Measurements from ENCODE around the gene XYLT1. TPM values are rescaled to one million over a fixed set of nuclear protein-coding genes. Genes with fewer than 3 reads are reported as not detected.
"Not testable (repeated sequence)": the region's sequence is repeated elsewhere in the genome, so short reads cannot be mapped to it uniquely, and the experiment has no call there.

XYLT1 gene
- total RNA-seq, 1 donor from 2014 or later: 1.4 TPM

DNA sequence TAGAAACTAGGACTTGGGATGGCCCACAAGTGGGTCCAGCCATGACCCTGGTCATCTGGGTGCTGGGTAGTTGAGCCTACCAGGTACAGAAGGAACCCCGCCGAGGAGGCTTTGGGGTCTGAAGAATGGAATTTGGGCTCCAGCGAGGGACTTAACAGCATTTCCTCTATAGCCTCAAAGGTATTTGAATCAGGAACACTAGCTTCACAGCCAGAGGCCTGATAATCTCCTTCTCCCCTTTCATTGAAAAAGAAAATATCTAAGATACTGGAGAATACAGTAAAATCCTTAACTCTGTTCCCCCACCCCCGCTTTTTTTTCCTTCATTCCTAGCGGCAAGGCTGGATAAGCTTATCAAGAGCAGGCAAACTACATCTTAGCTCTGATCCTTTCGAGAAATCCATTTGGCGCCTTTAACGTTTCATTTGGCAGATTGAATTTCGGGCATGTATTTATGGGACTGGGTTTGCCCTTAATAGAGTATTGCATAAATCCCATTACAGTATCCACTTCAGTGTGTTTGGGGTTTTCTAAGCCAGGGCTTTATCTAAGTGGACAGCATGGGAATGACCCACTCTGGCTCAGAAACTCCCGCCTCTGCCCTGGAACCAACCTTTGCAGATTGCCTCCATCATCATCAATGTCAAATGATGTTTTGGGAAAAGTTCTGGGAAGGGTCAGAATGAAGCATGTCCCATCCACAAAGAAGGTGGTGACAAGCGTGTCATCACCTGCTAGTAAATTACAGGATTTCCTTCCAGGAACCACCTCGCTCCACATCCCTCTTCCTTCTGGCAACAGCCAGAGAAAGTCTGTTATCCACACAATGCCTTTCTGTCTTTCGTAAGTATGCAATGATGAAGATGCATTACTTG, 36.9 kb downstream of the XYLT1 start:
- DNase-seq (ENCODE audit: low read depth): no peak

DNA sequence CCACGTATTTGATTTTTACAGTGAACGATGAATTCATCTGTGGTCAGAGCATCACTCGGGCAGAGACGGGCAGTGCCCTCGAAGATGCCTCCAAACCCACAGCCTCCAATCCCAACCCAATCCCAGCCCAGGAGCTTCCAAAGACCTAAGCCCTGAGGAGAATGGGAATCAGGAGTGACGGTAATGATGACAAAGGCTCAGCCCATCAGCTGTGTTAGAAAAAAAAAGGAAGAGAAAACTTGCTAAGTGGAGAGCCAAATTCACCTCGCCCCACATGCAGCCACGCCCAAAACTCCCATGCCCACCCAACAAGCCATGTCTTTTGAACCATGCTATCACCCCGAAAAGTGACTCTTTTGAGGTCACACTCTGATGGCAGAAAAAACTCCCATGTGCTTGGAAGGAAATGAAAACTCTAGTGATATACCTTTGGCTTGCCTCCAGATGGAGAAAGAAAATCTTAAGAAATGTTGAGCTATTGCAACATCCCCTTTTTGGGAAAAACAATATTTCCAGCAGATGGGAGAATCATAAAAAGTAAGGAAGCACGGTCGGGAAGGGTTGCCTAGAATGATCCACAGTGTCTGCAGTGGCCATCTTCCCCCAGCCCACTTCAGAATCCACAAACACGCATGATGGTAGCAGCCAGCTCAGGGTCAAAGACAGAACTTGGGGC, 37.7 kb downstream of the XYLT1 start:
- DNase-seq (ENCODE audit: low read depth): peak; percentile 10

DNA sequence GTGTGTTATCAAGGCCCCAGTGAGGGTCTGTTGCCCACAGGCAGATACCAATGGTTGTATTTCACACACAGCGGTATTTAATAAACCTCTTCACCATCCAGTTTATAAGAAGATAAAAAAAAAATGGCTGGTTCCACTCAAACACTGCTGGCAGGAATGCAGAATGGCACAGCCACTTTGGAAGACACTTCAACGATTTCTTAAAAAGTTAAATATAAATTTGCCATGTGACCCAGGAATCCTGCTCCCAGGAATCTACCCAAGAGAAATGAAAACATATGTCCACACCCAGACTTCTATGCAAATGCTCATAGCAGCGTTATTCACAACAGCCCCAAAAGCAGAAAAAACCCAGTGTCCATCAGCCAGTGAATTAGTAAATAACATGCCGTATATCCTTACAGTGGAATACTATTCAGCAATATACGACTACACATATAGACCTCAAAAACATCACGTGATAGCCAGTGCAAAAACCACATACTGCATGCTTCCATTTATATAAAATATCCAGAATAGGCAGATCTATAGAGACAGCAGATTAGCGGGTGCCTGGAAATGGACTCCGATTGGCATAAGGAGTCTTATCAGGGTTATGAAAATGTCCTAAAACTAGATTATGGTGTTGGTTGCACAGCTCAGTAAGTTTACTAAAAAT, 38.7 kb downstream of the XYLT1 start:
- no peak for DNase-seq (ENCODE audit: low read depth)

DNA sequence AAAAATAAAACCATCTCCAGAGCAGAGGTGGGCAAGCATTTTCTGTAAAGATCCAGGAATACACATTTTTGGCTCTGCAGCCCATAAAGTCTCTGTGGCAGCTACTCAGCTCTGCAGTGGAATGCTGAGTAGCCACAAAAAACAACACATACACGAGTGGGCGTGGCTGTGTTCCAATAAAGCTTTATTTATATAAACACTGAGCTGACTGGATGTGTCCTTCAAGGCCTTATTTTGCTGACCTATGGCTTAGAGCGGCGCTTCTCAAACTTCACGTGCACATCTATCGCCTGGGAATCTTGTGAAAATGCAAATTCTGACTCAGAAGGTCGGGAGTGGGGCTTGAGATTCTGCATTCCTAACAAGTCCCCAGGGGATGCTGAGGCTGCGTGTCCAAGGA, 39.7 kb downstream of the XYLT1 start:
- DNase-seq (ENCODE audit: low read depth): no peak

DNA sequence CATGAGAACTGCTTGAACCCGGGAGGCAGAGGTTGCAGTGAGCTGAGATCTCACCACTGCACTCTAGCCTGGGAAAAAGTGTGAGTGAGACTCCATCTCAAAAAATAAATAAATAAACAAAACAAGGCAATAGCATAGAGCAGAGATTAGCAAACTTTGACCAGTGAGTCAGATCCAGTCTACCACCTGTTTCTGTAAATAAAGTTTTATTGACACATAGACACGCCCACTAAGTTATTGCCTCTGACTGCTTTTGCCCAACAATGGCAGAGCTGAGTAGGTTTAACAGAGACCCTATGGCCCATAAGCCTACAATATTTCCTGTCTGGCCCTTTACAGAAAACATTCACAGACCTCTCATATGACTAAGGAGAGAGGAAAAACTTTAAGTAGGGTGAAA, 44.3 kb downstream of the XYLT1 start:
- no peak for DNase-seq (ENCODE audit: low read depth)

DNA sequence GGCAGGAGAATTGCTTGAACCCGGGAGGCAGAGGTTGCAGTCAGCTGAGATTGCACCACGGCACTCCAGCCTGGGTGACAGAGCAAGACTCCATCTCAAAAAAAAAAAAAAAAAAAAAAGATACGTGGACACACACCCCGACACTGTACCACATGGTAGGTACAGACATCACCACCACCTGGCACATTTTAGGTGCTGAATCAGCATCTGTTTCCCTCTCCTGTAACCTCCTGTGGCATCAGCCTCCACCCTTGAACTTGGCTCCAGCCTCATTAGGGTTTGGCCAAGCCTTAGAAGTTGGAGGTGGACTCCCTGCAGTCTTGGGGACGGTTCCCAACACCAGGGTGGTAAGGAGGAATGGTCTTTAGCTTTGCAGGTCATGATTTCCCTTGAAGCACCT, 46.0 kb downstream of the XYLT1 start:
- DNase-seq (ENCODE audit: low read depth): no peak

DNA sequence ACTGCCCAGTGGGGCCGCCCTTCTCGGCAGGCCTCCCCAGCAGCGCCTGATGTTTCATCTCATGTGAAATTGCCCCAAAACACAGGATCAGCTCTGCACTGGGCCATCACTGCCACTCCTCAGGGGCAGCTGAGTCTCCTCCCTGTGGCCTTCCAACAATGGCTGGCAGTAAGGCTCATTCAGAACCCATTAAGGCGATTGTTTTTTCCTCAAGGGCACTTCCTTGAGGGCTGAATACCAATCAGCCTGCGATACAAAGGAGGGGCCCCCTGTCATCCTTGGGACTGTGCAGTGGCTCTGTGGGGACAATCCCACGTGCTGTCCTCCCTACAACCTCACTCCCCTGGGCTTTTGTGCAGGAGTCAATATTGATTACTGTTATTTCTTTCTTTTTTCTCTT, 47.5 kb downstream of the XYLT1 start:
- no peak for DNase-seq (ENCODE audit: low read depth)

DNA sequence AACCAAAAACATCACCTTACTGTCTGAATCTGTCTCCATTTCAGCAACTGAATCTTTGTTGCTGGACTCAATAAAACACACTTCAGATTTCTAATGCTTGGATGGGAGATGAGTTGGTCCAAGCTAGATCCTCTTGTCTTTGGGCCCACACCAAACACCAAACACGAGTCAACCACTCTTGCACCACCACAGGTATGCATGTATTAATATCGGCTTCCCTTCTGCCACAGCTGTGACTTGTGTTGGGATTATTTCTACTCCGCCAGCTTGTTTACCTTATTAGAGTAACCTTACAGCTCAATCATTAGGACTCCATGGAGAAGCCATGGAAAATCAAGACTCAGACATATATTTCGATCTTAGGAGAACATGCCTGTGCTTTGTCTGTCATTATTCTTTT, 49.9 kb downstream of the XYLT1 start:
- no peak for DNase-seq (ENCODE audit: low read depth)

DNA sequence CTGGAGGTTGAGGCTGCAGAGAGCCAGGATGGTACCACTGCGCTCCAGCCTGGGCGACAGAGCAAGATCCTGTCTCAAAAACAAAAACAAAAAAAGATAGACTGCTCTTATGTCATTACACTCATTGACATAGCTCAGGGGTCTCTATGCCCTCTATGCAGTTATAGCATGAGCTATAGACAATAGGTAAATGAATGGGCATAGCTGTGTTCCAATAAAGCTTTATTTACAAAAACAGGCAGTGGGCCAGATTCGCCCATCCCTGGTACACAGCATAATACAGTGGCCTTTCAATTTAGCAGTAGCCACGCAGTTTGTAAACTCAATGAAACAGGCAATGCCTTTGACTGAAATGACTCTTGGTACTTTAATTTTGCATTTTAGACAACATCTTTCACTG, 51.5 kb downstream of the XYLT1 start:
- DNase-seq (ENCODE audit: low read depth): no peak

DNA sequence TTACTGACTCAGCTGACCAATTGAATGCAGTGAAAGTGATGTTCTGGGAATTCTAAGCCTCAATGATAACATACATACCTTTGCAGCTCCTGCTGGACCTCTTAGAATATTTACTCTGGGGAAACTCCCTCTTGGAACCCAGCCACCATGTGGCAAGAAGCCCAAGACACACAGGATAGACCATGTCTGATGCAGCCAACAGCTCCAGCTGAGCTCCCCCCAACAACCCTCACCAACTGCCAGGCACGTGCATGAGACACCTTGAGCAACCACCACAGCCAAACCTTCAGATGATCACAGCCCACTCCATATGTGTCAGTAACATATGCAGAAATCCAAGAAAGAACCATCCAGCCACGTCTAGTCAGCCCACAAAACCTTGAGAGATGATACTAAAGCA, 53.0 kb downstream of the XYLT1 start:
- DNase-seq (ENCODE audit: low read depth): no peak

DNA sequence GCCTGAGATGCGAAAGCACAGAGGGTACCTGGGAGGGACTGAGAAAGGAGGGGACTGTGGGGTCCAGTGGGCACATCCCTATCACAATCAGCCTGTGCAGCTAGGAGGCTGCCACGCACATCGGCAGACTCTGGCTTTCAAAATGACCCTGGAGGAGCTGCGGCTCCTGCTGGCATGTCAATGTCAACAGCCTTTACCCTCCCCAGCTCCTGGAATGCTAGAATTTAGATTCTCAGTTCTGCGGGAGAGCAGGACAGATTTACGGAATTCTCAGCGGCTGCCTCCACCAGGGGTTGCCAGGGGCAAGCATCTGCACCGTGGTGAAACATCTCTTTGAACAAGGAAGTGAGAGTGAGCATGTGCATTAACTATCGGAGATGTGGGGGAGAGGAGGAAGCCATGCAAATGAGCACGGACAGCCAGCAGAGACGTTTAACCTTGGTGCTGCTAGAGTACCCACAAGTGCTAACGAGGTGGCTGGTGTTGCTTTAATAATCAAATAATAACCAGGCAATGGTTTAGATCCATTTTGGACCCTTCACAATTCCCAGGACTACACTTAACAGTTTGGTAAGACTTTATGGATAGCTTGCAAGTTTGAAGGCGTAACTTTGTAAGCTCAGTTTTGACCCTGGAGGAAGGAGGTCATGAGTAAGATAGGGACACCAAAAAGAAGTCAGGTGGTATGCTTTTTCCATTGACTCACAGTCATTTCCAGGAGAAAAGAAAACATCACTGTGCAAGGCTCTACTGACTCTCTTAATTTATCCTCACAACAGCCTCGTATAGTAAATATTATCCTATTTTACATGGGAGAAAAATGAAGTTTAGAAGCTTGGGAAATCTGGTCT, 54.1 kb downstream of the XYLT1 start:
- DNase-seq (ENCODE audit: low read depth): no peak

DNA sequence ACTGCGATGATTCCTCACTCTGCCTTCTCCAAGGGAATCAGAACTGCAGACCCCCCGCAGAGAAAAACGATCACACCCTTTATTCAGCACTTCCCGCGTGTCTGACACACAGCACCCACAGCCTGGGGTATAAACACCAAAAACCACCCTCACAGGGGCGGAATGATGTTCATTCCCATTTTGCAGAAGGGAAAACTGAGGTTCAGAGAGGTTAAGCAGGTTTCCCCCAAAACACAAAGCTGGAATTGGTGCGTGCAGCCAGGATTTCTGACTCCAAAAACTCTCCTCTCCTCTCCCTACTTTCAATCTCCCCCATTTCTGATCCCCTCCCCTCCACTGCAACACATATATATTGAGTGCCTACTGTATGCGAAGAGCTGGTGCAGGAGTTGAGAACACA, 55.8 kb downstream of the XYLT1 start:
- DNase-seq (ENCODE audit: low read depth): no peak

DNA sequence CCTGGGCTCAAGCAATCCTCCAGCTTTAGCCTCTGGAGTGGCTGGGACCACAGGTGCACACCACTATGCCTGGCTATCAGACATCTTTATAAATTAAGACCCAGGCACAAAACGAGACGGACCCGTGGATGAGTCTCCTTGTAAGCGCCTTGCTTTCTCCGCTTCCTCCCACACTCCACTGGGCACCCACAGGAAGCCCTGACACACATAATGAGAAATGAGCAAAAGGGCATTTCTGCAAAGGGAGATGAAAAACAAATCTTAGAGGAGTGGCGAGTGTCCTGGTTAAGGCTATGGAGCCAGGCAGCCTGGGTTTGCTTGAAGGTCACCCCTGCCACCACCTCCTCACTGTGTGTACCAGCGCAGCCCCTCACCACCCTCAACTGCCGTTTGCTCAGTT, 56.3 kb downstream of the XYLT1 start:
- DNase-seq (ENCODE audit: low read depth): no peak

DNA sequence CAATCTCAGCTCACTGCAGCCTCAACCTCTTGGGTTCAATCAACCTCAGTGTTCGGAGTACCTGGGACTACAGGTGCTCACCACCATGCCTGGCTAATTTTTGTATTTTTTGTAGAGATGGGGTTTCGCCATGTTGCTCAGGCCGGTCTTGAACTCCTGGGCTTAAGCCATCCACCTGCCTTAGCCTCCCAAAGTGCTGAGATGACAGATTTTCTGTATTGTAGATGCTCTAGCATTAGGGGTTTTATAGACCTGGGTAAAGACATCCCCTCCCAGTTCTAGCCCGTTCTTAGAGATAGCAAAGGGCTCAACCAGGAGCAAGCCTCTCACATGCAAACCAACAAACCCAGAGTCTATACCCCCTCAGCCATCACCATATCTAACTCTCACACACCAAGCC, 57.3 kb downstream of the XYLT1 start:
- no peak for DNase-seq (ENCODE audit: low read depth)

DNA sequence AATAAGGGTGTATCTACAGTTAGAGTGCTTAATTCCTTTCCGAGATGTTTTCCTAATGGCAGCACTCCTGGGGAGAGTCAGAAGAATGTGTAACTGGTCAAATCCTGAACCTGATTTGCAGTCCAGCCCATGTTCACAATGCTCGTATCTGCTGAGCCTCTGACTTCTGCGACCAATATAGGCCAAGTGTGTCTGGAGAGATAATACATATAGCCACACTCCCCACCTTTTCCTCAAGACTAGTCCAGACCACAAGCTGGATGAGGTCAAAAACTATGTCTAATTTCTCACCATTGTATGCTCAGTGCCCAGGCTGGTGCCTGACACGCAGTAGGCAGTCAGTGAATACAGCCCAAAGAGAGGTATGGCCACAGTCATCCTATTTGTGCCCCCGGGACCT, 58.0 kb downstream of the XYLT1 start:
- DNase-seq (ENCODE audit: low read depth): no peak

DNA sequence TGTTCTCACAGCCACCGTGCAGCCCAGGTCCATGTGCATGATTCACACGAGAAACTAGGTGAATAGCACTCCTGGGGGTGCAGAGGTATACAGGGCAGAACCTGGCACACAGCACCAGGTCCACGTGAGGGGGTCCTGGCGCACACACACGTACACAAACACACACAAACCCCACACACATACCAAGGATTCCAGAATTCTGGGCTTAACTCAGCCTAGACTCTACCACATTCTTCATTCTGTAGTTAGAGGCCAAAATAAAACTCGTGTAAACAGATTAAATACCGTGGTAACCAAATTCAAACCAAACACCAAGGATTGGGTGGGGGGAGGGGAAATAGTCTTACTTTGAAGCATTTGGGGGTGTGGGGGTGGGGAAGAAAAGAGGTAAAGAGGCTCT, 58.5 kb downstream of the XYLT1 start:
- DNase-seq (ENCODE audit: low read depth): no peak

DNA sequence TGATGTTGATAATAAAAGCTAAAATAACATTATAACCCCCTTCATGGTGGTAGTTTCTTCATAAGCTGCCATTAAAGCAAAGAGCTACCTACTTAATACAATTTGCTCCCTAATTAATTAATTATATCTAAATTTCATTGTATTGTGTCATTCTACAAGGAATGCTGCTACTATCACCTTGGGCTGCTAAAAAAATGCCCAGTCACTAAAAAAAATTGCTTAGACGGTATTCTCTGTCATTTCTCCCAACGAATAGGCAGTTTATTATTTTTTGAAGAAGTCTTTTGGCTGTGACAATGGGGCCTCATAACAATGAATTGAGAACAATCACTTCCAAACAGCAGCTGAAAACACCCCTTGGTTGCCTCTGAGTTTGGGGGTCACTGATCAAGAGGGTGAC, 59.5 kb downstream of the XYLT1 start:
- no peak for DNase-seq (ENCODE audit: low read depth)

DNA sequence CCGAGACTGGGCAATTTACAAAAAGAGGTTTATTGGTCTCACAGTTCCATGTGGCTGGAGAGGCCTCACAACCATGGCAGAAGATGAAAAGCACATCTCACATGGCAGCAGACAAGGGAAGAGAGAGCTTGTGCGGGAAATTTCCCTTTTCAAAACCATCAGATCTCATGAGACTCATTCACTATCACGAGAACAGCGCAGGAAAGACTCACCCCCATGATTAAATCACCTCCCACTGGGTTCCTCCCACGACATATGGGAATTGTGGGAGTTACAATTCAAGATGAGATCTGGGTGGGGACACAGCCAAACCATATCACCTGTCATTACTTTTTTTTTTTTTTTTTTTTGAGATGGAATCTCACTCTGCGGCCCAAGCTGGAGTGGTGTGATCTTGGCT, 60.4 kb downstream of the XYLT1 start:
- not testable (repeated sequence) for DNase-seq (ENCODE audit: low read depth)

DNA sequence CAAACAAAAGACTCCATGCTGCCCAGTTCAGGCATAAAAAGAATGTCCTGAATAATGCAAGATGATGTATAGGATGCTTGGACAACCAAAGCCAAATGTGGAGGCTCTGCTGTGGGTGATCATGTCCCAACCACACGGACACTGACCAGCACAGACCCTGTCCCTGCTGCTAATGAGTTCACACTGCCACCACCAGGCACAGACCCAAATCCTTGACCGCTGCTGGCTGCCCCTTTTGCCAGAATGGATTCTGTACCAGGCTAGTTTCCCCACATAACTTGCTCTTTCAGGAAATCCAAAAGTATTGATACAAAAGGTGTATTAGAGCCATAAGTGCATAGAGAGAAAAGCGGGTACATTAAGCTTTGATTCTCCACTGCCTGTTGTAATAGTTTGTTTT, 60.9 kb downstream of the XYLT1 start:
- DNase-seq (ENCODE audit: low read depth): no peak

DNA sequence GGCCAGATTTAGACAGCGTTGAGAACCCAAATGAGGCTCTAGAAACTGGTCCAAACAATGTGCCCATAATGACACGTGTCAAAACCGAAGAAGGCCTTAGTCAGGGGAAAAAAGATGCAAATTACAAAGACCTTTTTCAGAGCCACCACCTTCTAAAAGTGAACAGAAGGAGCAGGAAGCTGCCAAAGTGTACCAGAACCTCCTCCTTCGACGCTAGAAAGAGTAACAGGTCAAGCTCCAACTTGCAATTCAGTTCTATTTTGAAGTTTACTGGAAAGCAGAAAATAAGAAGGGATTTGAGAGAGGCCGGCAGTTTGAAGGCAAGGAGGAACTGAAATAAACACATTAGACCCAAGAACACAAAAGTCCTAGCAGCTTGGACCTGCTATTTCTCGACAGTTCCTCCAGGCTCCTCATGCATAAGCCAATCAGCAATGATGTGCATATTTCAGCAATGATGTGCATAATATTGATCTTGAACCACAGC, 61.8 kb downstream of the XYLT1 start:
- DNase-seq (ENCODE audit: low read depth): no peak

DNA sequence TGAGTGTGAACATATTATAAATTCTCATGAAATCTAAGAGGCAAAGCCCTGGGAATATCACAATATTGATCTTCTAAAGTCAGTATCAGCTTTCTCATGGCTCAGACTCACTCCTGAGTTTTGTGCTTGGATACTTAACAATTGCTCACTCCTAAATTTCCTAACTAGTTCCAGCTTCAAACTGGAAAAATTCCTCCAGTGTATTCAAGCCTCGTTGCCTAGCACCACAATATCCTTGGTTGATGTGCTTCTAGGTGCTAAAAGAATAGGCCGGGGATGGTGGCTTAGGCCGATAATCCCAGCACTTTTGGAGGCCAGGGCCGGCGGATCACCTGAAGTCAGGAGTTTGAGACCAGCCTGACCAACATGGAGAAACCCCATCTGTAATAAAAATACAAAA, 62.5 kb downstream of the XYLT1 start:
- no peak for DNase-seq (ENCODE audit: low read depth)

Measured in myocyte (in vitro differentiated cells).